Stimulated activated CD4-positive, alpha-beta T cell treated with anti-CD3 and anti-CD28 coated beads, Interleukin-1b, Interleukin-23, amount 100 ng/mL, for 1 hour (primary cell): ENCODE data around the gene SYTL3.

ENCODE experiments used
- DNase-seq, 2 donors: peaks; one replicate each; pipeline ENCODE4 v3.0.0-alpha.2; 2020; ENCODE audit warnings: low read depth in 2 of 2

Gene SYTL3

DNA sequence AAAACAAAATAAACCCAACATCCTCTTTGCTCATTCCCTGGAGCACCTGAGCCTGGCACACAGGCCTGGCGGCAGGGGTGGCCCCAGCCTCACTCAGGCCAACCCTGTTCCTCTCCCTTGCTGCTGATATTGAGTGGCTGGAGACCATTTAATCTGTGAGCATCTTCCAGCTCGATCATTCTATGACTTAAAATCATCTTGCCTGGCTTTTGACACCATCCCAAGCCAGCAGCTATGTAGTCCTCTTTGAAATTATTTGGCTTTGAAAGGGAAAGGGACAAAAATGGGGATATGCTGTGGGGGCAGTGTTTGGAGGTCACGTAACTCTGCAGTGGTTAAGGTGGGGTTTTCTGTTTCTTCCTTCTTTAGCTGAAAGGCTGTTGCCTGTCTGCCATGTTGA lies 146.5 kb downstream of the SYTL3 start:
- DNase-seq, result no peak

DNA sequence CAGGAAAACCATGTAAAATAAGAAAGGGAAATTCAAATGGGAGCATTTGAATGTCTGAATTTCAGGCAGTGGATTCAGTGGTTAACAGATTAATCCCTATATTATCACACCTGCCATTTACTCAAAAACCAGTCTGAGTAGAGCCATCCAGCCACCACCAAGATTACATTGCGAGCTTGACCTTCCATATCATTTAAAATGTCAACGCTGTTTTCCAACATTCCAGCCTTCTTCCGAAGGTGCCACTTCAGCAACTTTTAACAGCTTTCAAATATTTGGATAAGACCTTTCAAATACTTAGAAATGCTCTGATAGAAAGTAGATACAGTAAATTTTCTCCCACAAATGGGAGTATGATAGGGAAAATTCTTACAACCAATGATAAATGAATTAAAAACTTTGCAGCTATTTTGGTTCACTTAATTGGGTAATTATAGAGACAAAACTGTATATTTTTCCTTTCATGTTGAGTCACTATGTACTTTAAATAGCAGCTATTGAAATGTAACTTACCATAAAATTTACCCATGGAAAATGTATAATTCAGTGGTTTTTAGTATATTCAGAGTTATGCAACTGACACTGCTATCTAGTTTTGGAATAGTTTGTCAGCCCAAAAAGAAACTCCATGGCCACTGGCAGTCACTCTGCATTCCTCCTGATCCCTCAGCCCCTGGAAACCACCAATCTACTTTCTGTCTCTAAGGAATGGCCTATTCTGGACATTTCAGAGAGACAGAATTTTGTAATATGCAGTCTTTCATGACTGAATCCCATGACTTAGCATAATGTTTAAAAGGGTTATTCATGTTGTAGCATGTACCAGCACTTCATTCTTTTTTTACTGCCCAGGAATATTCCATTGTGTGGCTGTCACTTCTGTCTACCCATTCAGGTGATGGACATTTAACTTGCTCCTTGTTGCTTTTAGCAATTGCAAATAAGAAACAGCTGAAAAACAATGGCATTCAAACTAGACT lies 147.8 kb downstream of the SYTL3 start:
- DNase-seq, result no peak

DNA sequence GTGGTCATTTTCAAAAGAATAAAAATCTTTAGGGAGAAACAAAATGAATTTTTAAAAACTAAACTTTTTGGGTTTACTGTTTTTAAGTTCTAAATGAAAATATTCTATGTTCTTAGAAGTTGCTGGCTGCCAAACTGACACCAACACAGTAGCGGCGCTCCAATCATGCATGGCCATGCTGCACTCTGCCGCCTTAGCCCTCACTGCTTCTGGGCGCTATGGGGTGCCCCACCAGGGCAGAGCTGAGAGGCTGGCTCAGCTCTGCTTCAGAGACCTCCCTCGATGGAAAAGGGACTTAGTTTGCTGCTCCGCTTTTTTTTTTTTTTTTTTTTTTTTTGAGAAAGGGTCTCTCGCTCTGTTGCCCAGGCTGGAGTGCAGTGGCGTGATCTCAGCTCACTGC lies 148.5 kb downstream of the SYTL3 start:
- DNase-seq, result no peak

DNA sequence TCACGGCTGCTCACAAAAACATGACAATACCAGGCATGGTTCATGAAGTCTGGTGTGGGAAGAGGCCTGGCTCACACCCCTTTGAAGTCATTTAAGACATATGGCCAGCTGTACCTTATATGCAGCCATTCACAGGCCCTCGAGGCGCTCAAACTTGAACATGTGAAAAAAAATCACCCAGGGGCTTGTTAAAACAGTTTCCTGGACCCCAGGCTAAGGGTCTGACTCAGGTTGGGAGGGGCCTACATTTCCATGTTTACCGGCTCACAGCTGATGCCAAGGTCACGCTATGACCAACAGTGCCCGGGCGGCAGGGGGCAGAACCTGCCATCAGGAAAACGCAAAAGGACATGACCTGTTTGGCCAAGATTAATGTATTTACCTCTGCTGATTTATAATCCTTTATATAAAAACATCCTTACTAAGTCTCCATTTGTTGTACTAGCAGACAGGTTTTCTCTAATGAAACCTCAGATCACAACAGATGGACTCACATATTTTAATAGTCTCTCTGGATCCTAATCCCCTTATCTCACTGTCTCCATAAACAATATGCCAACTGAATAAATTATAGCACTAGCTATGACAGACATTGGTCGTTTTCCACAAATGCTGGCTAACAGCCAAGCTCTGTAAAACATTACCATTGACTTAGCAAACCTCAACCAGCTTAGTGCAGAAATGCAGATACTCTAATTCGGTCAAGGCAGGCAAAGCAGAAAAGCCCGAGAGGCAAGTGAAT lies 149.4 kb downstream of the SYTL3 start:
- no peak for DNase-seq

DNA sequence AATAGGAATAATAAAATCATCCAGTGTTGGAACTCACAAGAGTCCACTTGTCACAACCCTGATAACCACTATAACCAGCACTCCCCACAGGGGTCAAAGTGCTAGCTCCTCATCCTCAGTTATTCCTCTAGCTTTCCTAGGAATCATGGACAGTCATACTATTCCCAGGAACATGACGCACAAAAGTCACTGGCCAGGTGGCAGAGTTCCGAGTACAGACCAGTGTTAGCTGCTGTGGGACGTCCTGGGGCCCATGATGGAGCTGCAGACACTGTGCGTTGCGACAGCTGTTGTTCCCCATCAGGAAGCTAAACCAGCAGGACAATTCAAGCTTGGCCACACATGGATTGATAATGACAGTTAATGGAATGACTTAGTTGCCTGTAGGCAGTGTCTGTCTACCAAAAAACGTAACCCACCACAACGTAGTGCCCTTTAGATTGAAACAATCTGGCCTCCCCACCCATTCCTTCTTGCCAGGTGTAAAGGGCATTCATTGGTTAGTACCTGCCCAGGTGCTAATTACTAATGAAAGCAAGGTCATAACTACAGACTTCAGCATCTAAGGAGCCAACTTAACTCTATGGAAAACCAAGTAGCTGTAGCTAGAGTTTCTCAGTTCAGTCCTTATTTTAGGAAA lies 151.9 kb downstream of the SYTL3 start:
- DNase-seq, result no peak

DNA sequence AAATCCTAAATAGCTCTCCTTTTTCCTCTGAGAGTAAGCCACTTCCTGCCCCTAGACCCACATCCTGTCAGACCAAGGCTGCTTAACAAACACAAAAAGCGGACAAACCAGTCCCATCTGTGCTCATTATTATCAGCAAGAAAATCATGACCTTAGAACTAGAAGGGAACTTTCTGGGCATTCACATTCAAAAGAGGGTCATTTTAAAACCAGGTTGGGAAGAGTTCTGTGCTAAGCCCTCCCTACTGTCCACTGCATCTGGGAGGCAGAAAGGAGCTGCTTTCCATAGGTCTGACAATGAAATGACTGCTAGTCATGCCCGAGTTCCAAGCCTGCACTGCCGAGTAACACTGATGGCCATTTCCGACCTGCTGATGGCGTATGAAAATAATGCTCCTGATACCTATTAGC lies 153.9 kb downstream of the SYTL3 start:
- DNase-seq, result no peak

DNA sequence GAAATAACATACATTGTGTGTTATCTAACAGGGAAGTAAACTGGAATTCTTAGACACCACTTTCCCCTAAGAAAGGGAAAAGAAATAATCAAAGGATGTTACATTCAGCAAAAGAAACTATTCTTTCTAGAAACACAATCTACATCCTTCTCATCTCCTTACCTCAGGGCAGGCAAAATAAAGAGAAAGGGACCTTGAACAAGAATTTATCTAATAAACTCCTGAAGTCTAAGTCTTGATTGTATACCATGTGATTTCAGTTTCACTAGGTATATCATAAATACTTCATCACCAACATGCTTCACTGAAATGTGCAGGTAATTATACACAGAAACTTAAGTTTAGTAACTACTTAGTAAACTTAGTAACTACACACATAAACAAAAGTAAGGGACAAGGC lies 154.4 kb downstream of the SYTL3 start:
- DNase-seq, result no peak

DNA sequence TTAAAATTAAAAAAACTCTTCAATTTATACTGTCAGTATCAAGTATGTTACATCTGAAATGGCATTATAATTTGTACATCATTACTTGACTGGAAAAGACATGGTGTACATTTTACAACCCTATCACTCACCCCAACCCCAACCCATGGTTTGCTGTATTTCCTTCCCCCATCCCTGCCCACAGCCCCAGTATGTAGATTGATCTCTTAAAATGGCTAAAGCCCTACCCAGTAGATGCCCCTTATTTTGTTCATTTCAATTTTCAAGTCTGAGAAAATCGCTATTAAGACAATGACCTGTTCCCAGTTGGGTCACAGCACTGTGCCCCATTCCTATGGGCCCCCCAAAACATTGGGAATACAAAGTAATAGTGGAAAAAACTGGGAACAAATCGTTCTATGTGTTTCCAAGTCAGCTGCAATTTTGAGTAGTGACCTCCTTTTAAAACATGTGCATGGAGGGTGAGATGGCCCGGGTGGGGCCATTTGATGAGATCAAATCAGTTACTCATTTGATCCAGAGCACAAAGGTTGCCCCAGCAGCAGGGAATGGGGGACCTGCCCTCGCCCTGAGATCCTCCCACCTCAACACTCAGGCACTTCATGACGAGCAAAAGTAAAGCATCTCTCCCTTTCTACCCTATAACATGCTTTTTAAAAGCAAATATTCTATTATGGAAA lies 156.0 kb downstream of the SYTL3 start:
- no peak for DNase-seq

DNA sequence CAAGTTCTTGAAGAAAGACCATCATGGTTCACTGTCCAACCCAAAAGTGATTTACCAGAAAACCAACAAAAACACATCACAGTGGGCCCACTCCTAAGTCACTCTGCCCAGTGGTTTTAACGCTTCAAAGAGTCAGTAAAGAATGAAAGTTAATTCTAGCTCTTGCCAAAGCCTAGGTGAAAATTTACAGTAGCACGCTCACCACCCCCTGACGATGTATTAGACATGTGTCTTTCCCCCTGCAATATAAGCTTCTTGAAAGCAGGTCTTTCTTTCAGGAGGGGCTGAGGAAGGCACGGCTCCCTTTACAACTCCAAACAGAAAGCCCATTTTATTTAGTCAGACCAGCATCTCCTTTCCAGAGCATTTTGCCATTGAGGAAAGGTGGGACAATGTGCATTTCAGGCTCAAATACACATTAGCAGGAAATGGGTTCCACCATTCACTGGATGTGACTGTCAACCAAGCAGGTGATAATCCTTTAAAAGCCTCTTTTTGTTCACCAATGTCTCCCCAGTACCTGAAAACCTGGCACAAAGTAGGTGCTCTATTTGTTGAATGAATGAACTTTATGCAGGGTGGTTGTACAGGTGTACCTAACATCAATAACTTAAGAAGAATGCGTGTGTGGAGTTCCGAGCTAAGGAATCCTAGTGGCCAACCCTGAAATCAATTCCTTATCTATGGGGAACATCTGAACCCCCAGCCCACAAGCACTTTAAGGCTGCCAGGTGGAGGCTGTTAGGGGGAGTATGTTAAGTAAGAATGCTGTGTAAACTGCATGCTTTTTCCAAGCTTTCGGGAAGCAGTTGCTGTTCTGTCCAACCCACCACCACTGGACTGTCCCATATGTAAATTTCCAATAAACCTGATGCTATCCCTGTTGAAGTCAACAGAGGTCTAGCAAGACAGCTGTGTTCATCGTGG lies 157.9 kb downstream of the SYTL3 start:
- DNase-seq, result no peak

DNA sequence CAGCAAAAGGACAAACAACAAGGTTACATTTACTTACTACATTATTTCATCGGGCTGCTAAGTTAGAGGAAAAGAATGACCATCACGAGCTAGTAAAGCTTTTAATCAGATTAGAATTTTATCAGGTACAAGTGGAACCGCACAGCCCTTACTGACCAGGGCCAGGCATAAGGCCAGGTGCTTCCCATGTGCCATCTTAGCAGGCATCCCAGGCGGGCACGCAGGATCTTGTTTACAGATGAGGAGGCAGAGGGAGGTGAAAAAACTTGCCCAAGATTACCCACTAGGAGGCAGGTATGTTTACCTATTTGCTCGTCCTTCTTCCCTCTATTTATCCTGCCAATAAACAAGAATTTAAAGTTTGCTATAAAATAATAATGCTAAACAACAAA lies 158.6 kb downstream of the SYTL3 start:
- no peak for DNase-seq

DNA sequence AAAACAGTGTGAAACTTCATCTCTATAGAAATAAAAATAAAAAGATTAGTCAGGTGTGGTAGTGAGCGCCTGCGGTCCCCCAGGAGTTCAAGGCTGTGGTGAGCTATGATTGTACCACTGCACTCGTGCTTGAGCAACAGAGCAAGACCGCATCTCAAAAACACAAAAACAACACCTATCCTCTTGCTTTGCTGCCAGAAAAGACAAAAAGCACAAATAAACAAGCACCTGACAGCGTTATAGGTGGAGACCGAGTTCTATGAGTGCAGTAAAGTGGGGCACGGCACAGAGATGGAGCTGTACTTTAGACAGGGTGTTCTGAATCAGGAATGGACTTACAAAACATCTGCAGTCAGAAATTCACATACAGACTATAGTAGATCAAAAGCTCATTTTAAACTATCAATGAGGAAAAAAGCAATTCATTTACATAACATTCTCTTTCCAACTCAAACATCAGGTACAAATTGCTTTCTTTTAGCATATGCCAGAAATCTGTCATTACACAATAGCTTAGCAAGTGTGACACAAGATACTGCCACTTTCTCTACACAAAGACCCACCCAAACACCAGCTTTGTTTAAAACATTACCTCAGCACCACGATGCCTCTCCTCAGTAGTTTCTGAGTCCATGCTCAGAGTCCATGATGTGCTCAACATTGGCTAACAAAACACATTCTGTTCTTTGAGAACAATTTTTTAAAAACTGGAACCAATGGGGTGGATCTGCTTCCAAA lies 159.3 kb downstream of the SYTL3 start:
- no peak for DNase-seq

DNA sequence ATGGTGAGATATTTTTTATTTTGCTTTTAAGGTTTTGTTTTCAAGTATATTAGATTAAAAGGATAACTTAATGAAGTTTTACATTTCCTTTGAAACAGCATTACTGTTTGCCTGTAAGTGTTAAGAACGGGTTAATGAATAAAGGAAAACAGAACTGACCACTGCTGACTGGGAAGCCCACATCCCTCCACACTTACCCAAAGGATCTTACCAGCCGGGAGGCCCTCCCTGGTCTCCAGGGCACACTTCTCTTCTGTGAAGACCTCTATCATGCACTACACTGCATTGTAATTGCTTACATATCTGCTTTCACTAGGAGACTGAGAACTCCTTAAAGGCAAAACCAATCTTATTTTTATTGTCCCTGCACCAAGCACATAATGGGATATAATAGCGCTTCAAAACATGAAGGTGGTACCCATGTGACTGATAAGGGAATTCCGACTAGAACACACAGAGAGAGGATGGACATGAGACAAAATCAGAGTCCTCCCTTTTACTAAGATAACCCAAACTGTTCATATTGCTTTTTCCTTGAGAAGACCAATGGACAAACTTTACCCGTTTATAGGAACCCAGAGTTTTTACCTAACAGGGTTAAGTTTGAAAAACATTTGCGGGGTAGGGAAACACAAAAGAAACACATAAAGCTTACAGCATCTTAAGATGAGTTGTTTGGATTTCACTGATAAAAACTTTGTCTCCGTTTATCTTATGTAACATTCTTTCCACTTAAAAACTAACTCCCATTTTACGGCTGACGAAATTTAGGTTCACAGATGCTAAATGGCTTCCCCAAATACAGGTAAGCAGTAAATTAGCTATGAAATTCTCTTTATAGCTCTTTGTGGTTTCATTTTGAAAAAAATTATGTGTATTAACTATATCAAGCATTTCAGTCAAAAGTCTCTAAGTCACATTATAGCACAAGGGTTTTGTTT lies 160.6 kb downstream of the SYTL3 start:
- DNase-seq, result no peak

DNA sequence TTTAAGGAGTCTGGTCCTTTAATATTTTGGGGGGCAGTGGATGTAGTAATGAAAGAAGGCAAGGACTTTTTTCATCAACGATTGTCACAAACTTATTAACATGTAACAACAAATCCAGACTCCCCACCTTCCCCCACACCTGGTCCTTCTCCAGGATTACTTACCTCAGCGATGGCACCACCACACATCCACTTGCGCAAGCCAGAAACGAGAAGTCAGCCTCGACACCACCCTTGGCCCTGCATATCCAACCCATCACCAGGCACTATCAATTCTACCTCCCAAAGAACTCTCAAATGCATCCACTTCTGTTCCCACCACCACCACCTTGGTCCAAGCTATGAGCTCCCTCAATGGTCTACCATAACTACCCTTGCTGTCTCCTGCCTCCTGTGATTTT lies 162.8 kb downstream of the SYTL3 start:
- no peak for DNase-seq

DNA sequence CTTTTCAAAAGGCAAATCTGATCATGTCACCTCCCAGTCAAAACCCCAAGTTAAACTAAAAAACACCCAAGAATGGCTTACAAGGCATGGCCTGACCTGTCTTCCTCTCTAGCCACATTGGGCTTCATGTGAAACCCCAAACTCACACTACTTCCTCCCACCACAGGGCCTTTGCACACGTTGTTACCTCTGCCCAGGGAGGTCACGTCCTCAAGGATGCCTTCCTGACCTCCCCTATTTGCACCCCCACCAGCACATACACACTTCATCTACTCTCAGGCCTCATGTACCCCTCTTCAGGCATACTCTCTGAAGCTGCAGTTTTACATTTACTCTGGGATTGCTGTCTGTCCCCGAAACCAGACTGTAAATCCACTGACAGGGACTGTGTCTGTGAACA lies 163.2 kb downstream of the SYTL3 start:
- DNase-seq, result no peak
